Osteocyte (in vitro differentiated cells): Measurements from ENCODE around the gene BBX. TPM values are rescaled to one million over a fixed set of nuclear protein-coding genes. Genes with fewer than 3 reads are reported as not detected.

Experiments
- DNase-seq: peaks from one replicate; pipeline ENCODE4 v3.0.0; 2021; ENCODE audit warnings: mixed read lengths; ENCODE audit not compliant: unreplicated experiment; ENCODE audit errors: extremely low spot score
- H3K27ac Mint-ChIP-seq: one replicate; pipeline ENCODE4 v1.8.0; 2021; ENCODE audit warnings: mild to moderate bottlenecking, mixed read lengths; ENCODE audit not compliant: unreplicated experiment
- H3K27me3 Mint-ChIP-seq: one replicate; pipeline ENCODE4 v1.8.0; 2021; ENCODE audit warnings: mixed read lengths; ENCODE audit not compliant: unreplicated experiment
- H3K36me3 Mint-ChIP-seq: one replicate; pipeline ENCODE4 v1.8.0; 2021; ENCODE audit warnings: mixed read lengths; ENCODE audit not compliant: unreplicated experiment
- H3K4me1 Mint-ChIP-seq: one replicate; pipeline ENCODE4 v1.8.0; 2021; ENCODE audit warnings: mixed read lengths; ENCODE audit not compliant: unreplicated experiment
- H3K4me3 Mint-ChIP-seq: one replicate; pipeline ENCODE4 v1.8.0; 2021; ENCODE audit warnings: mild to moderate bottlenecking, moderate library complexity, mixed read lengths; ENCODE audit not compliant: unreplicated experiment
- H3K9me3 Mint-ChIP-seq: one replicate; pipeline ENCODE4 v1.8.0; 2021; ENCODE audit warnings: mixed read lengths; ENCODE audit not compliant: unreplicated experiment
- CTCF ChIP-seq: fragments of 200-600 bp; sonication (generic); IDR thresholded peaks from 2 replicates; pipeline ENCODE4 v1.5.0; 2021; ENCODE audit warnings: antibody characterized with exemption, mild to moderate bottlenecking, moderate library complexity
- total RNA-seq: library from RNA; stranded (reverse); gene quantifications from 2 replicates; pipeline ENCODE4 v1.2.1, GENCODE V29; 2021

Gene BBX
- total RNA-seq, 1 donor from 2014 or later: 92.2 TPM

GRCh38 chr3:107548601-107549000 lies 25.8 kb downstream of the BBX start:
- no peak for DNase-seq
- no peak overlapping the region for H3K4me3 Mint-ChIP-seq
- H3K27me3 Mint-ChIP-seq: no peaks in the 10 kb centered on the region
- no peak for TF ChIP-seq CTCF
- H3K36me3 Mint-ChIP-seq: peaks cover 9% of the 10 kb centered on the region
- H3K27ac Mint-ChIP-seq: no peak overlapping the region
- H3K4me1 Mint-ChIP-seq: no peaks in the 10 kb centered on the region
- peaks cover 8% of the 10 kb centered on the region for H3K9me3 Mint-ChIP-seq

GRCh38 chr3:107555359-107555758 lies 32.6 kb downstream of the BBX start:
- Mint-ChIP-seq H3K27ac (no peak overlapping the region), H3K36me3 (peaks cover 9% of the 10 kb centered on the region), H3K4me3 (no peak overlapping the region), H3K4me1 (peaks cover 6% of the 10 kb centered on the region), H3K27me3 (no peaks in the 10 kb centered on the region), H3K9me3 (no peaks in the 10 kb centered on the region)
- no peak for TF ChIP-seq CTCF
- DNase-seq: no peak

- no peaks in the 10 kb centered on the region for H3K9me3 Mint-ChIP-seq
- no peak overlapping the region for H3K4me3 Mint-ChIP-seq
- H3K27me3 Mint-ChIP-seq: no peaks in the 10 kb centered on the region
- no peak for TF ChIP-seq CTCF
- no peak overlapping the region for H3K27ac Mint-ChIP-seq
- peaks cover 8% of the 10 kb centered on the region for H3K36me3 Mint-ChIP-seq
- H3K4me1 Mint-ChIP-seq: peaks cover 15% of the 10 kb centered on the region
- DNase-seq: no peak
These were observed 35.0 kb downstream of the BBX start for GRCh38 chr3:107557743-107558142.

GRCh38 chr3:107560166-107560565 lies 37.4 kb downstream of the BBX start:
- Mint-ChIP-seq H3K4me3 (no peak overlapping the region), H3K36me3 (peaks cover 6% of the 10 kb centered on the region), H3K9me3 (no peaks in the 10 kb centered on the region), H3K27me3 (no peaks in the 10 kb centered on the region), H3K4me1 (peaks cover 17% of the 10 kb centered on the region), H3K27ac (no peak overlapping the region)
- TF ChIP-seq CTCF: no peak
- no peak for DNase-seq

- H3K9me3 Mint-ChIP-seq: no peaks in the 10 kb centered on the region
- no peak overlapping the region for H3K27ac Mint-ChIP-seq
- peaks cover 2% of the 10 kb centered on the region for H3K36me3 Mint-ChIP-seq
- H3K27me3 Mint-ChIP-seq: no peaks in the 10 kb centered on the region
- no peak for TF ChIP-seq CTCF
- no peak for DNase-seq
- peaks cover 20% of the 10 kb centered on the region for H3K4me1 Mint-ChIP-seq
- H3K4me3 Mint-ChIP-seq: no peak overlapping the region
These were observed 39.2 kb downstream of the BBX start for GRCh38 chr3:107561980-107562379.
